GM19328 (cell line): ENCODE data around the gene PFN1.

Source experiments
- ATAC-seq: cut with Tn5 transposase; IDR thresholded peaks from one replicate; pipeline ENCODE4 v1.9.1; 2021; ENCODE audit warnings: mild to moderate bottlenecking, moderate library complexity; ENCODE audit not compliant: unreplicated experiment

Gene PFN1

GRCh38 chr17:4946312-4946976, 1.9 kb downstream of the PFN1 start:
- ATAC-seq = no peak

- no peak for ATAC-seq
These were observed 2.4 kb downstream of the PFN1 start for GRCh38 chr17:4945944-4946280.

GRCh38 chr17:4945176-4945943, 3.0 kb downstream of the PFN1 start:
- ATAC-seq = no peak

- no peak for ATAC-seq
These were observed 3.7 kb downstream of the PFN1 start for GRCh38 chr17:4944554-4945175.

GRCh38 chr17:4944163-4944553, 4.2 kb downstream of the PFN1 start:
- no peak for ATAC-seq

GRCh38 chr17:4942760-4943508, 5.4 kb downstream of the PFN1 start:
- ATAC-seq = no peak

- ATAC-seq = no peak
These were observed 7.1 kb downstream of the PFN1 start for GRCh38 chr17:4941319-4941610.

GRCh38 chr17:4940555-4941318, 7.6 kb downstream of the PFN1 start:
- ATAC-seq = no peak

- ATAC-seq = peak; percentile 72
These were observed 8.4 kb downstream of the PFN1 start, which contains the start of the genes RNF167 and SLC25A11 for GRCh38 chr17:4939796-4940554. TSS of gene RNF167 (plus strand) at chr17:4940268. CDS start at chr17:4940910, 642 bp downstream. TSS of gene SLC25A11 (minus strand) at chr17:4940046. CDS start at chr17:4939910, 136 bp downstream.

- ATAC-seq = peak; percentile 9
These were observed 8.9 kb downstream of the PFN1 start for GRCh38 chr17:4939546-4939795.

- ATAC-seq = no peak
These were observed 9.4 kb downstream of the PFN1 start for GRCh38 chr17:4938688-4939545.

- ATAC-seq = no peak
These were observed 10.2 kb downstream of the PFN1 start for GRCh38 chr17:4938069-4938491.

- no peak for ATAC-seq
These were observed 10.8 kb downstream of the PFN1 start for GRCh38 chr17:4937553-4937952.

- no peak for ATAC-seq
These were observed 11.9 kb downstream of the PFN1 start for GRCh38 chr17:4936436-4936835.

- no peak for ATAC-seq
These were observed 12.7 kb downstream of the PFN1 start for GRCh38 chr17:4935650-4936049.

- no peak for ATAC-seq
These were observed 14.0 kb downstream of the PFN1 start for GRCh38 chr17:4934173-4934979.

- no peak for ATAC-seq
These were observed 14.7 kb downstream of the PFN1 start for GRCh38 chr17:4933646-4934045.

GRCh38 chr17:4932756-4933155, 15.6 kb downstream of the PFN1 start:
- no peak for ATAC-seq

- no peak for ATAC-seq
These were observed 16.4 kb downstream of the PFN1 start, which contains the start of gene GP1BA for GRCh38 chr17:4931963-4932362. TSS of gene GP1BA (plus strand) at chr17:4932277. CDS start at chr17:4932605, 328 bp downstream.
